WTC11 (cell line): ENCODE measurements around the gene ERC2. TPM values are rescaled to one million over a fixed set of nuclear protein-coding genes. Genes with fewer than 3 reads are reported as not detected.

Experiments
- ATAC-seq: fragments of 200-7000 bp; cut with Tn5 transposase; 2 replicates; pipeline ENCODE4 v1.10.0; 2021; ENCODE audit warnings: mild to moderate bottlenecking, moderate library complexity
- CTCF ChIA-PET: fragments of 300-600 bp; sonication (Branson Sonifier 250); formaldehyde crosslinking; loops from one replicate; lab custom pipeline; 2021; ENCODE audit warnings: antibody characterized with exemption; lab: Charles Lee
- POLR2A ChIA-PET: fragments of 350-600 bp; sonication (Branson Sonifier 250); formaldehyde crosslinking; loops from one replicate; lab custom pipeline; 2021; ENCODE audit warnings: antibody characterized with exemption; lab: Charles Lee
- DNase-seq: peaks from one replicate; pipeline ENCODE4 v3.0.0; 2021; ENCODE audit warnings: low spot score
- H3K27ac Mint-ChIP-seq: 2 replicates; pipeline ENCODE4 v1.8.0; 2021; ENCODE audit warnings: mixed read lengths
- H3K27me3 Mint-ChIP-seq: 2 replicates; pipeline ENCODE4 v1.8.0; 2021; ENCODE audit warnings: low read depth, mild to moderate bottlenecking, moderate library complexity, mixed read lengths
- H3K36me3 Mint-ChIP-seq: 2 replicates; pipeline ENCODE4 v1.8.0; 2021; ENCODE audit warnings: mixed read lengths
- H3K4me1 Mint-ChIP-seq: 2 replicates; pipeline ENCODE4 v1.8.0; 2022; ENCODE audit warnings: mixed read lengths
- H3K4me3 Mint-ChIP-seq: 2 replicates; pipeline ENCODE4 v1.8.0; 2021; ENCODE audit warnings: mild to moderate bottlenecking, moderate library complexity, mixed read lengths
- H3K9me3 Mint-ChIP-seq: 2 replicates; pipeline ENCODE4 v1.8.0; 2021; ENCODE audit warnings: mixed read lengths
- ATF3 ChIP-seq: sonication (generic); formaldehyde crosslinking; conservative IDR thresholded peaks from 2 replicates; pipeline ENCODE4 v1.8.1; 2022; ENCODE audit warnings: mild to moderate bottlenecking, missing genetic modification reagents
- ETV6 ChIP-seq: sonication (generic); formaldehyde crosslinking; IDR thresholded peaks from 2 replicates; pipeline ENCODE4 v1.8.1; 2022; ENCODE audit warnings: mild to moderate bottlenecking, missing genetic modification reagents
- FOXP1 ChIP-seq: sonication (generic); formaldehyde crosslinking; IDR thresholded peaks from 2 replicates; pipeline ENCODE4 v1.8.0; 2022; ENCODE audit warnings: missing genetic modification reagents, mild to moderate bottlenecking, moderate library complexity, borderline replicate concordance
- MAX ChIP-seq: sonication (generic); formaldehyde crosslinking; IDR thresholded peaks from 2 replicates; pipeline ENCODE4 v1.8.0; 2022; ENCODE audit warnings: mild to moderate bottlenecking, missing genetic modification reagents
- NFYB ChIP-seq: sonication (generic); formaldehyde crosslinking; conservative IDR thresholded peaks from 2 replicates; pipeline ENCODE4 v1.8.0; 2022; ENCODE audit warnings: low read depth, missing genetic modification reagents
- NR1H2 ChIP-seq: sonication (generic); formaldehyde crosslinking; IDR thresholded peaks from 2 replicates; pipeline ENCODE4 v1.9.0; 2021; ENCODE audit warnings: mild to moderate bottlenecking, moderate library complexity, missing genetic modification reagents
- NR2C2 ChIP-seq: sonication (generic); formaldehyde crosslinking; IDR thresholded peaks from 2 replicates; pipeline ENCODE4 v1.8.0; 2022; ENCODE audit warnings: mild to moderate bottlenecking, missing genetic modification reagents
- NR3C1 ChIP-seq: sonication (generic); formaldehyde crosslinking; conservative IDR thresholded peaks from 2 replicates; pipeline ENCODE4 v1.8.1; 2023; ENCODE audit warnings: low read depth, mild to moderate bottlenecking, missing genetic modification reagents
- PREB ChIP-seq: sonication (generic); formaldehyde crosslinking; IDR thresholded peaks from 2 replicates; pipeline ENCODE4 v1.8.1; 2022; ENCODE audit warnings: mild to moderate bottlenecking, missing genetic modification reagents, moderate library complexity, borderline replicate concordance
- SMAD4 ChIP-seq: sonication (generic); formaldehyde crosslinking; IDR thresholded peaks from 2 replicates; pipeline ENCODE4 v1.8.0; 2022; ENCODE audit warnings: mild to moderate bottlenecking, missing genetic modification reagents
- SP1 ChIP-seq: sonication (generic); formaldehyde crosslinking; conservative IDR thresholded peaks from 2 replicates; pipeline ENCODE4 v1.8.1; 2022; ENCODE audit warnings: missing genetic modification reagents
- TCF7 ChIP-seq: sonication (generic); formaldehyde crosslinking; IDR thresholded peaks from 2 replicates; pipeline ENCODE4 v1.8.0; 2022; ENCODE audit warnings: mild to moderate bottlenecking, low read depth, missing genetic modification reagents, moderate library complexity
- TEAD4 ChIP-seq: sonication (generic); formaldehyde crosslinking; IDR thresholded peaks from 2 replicates; pipeline ENCODE4 v1.8.0; 2022; ENCODE audit warnings: mild to moderate bottlenecking, missing genetic modification reagents
- USF1 ChIP-seq: sonication (generic); formaldehyde crosslinking; IDR thresholded peaks from 2 replicates; pipeline ENCODE4 v1.8.0; 2022; ENCODE audit warnings: mild to moderate bottlenecking, missing genetic modification reagents
- USF2 ChIP-seq: sonication (generic); formaldehyde crosslinking; IDR thresholded peaks from 2 replicates; pipeline ENCODE4 v1.8.1; 2023; ENCODE audit warnings: mild to moderate bottlenecking, missing genetic modification reagents, moderate library complexity
- ZNF219 ChIP-seq: sonication (generic); formaldehyde crosslinking; IDR thresholded peaks from 2 replicates; pipeline ENCODE4 v1.8.0; 2023; ENCODE audit warnings: missing genetic modification reagents, mild to moderate bottlenecking, borderline replicate concordance
- ZNF263 ChIP-seq: sonication (generic); formaldehyde crosslinking; IDR thresholded peaks from 2 replicates; pipeline ENCODE4 v1.8.1; 2022; ENCODE audit warnings: low read depth, mild to moderate bottlenecking, moderate library complexity, missing genetic modification reagents
- ZNF317 ChIP-seq: sonication (generic); formaldehyde crosslinking; IDR thresholded peaks from 2 replicates; pipeline ENCODE4 v1.8.1; 2023; ENCODE audit warnings: low read depth, mild to moderate bottlenecking, moderate library complexity, missing genetic modification reagents, borderline replicate concordance
- ZNF416 ChIP-seq: fragments of 250-450 bp; sonication (Bioruptor Pico); IDR thresholded peaks from 2 replicates; pipeline ENCODE4 v1.9.0; 2021; ENCODE audit warnings: mild to moderate bottlenecking, inconsistent platforms
- ZNF423 ChIP-seq: fragments of 250-450 bp; sonication (Bioruptor Pico); IDR thresholded peaks from 2 replicates; pipeline ENCODE4 v2.1.2; 2022; ENCODE audit warnings: mild to moderate bottlenecking, moderate library complexity
- total RNA-seq: library from RNA; stranded (reverse); gene quantifications from 3 replicates; pipeline ENCODE4 v1.2.3, GENCODE V29; 2021
- TF ChIP-seq, protein P1 (sequence below): sonication (generic); formaldehyde crosslinking; IDR thresholded peaks from 2 replicates; pipeline ENCODE4 v1.8.0; 2023; ENCODE audit warnings: missing genetic modification reagents
- TF ChIP-seq, protein P2 (sequence below): sonication (generic); formaldehyde crosslinking; IDR thresholded peaks from 2 replicates; pipeline ENCODE4 v1.8.1; 2023; ENCODE audit warnings: mild to moderate bottlenecking, missing genetic modification reagents
- TF ChIP-seq, protein P3 (sequence below): sonication (generic); formaldehyde crosslinking; IDR thresholded peaks from 2 replicates; pipeline ENCODE4 v1.8.1; 2023; ENCODE audit warnings: mild to moderate bottlenecking, missing genetic modification reagents

The ERC2 gene
- total RNA-seq, 1 experiment from 2014 or later: 23.5 TPM

GRCh38 chr3:55658270-55658669 lies 810.0 kb downstream of the ERC2 start:
- POLR2A ChIA-PET: no interaction called here
- peaks cover 41% of the 10 kb centered on the region for H3K4me1 Mint-ChIP-seq
- TF ChIP-seq USF1 (CRISPR knock-in tag) (peak; percentile 77), USF2 (CRISPR knock-in tag) (peak; percentile 83), SP1 (CRISPR knock-in tag) (no peak), TEAD4 (CRISPR knock-in tag) (no peak)
- peaks cover 2% of the 10 kb centered on the region; the same call in 1 of the 2 replicates for H3K27me3 Mint-ChIP-seq
- CTCF ChIA-PET: no interaction called here
- H3K4me3 Mint-ChIP-seq: no peak overlapping the region
- no peaks in the 10 kb centered on the region for H3K36me3 Mint-ChIP-seq
- DNase-seq (no peak), ATAC-seq (no peak)
- H3K27ac Mint-ChIP-seq: no peak overlapping the region; the same call in none of the 2 replicates
- no peaks in the 10 kb centered on the region for H3K9me3 Mint-ChIP-seq

DNA sequence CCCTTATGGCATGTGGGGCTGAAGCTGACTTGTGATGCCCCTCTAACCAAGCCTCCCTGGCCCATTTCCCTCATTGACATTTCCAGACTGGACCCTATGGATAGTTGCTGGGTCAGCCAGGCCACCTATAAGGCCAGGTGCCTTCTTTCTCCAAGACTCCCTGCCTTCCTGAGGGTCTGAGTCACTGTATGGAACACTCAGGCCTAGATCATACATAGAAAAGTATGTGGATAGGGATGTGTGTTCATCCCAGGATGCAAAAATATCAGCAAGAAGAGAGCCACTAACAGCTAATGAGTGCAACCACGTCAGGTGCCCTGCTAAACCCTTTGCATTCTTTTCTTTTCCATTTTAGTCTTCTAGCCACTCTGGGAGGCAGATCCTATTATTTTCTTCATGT lies 812.7 kb downstream of the ERC2 start:
- no peak for ATAC-seq
- TF ChIP-seq ZNF317: no peak
- TF ChIP-seq, protein P1, sequence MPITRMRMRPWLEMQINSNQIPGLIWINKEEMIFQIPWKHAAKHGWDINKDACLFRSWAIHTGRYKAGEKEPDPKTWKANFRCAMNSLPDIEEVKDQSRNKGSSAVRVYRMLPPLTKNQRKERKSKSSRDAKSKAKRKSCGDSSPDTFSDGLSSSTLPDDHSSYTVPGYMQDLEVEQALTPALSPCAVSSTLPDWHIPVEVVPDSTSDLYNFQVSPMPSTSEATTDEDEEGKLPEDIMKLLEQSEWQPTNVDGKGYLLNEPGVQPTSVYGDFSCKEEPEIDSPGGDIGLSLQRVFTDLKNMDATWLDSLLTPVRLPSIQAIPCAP (CRISPR knock-in tag): no peak
- no peak for TF ChIP-seq PREB (CRISPR knock-in tag)
- POLR2A ChIA-PET: no interaction called here
- Mint-ChIP-seq H3K36me3 (no peaks in the 10 kb centered on the region), H3K27me3 (peaks cover 2% of the 10 kb centered on the region; the same call in 1 of the 2 replicates), H3K4me1 (peaks cover 43% of the 10 kb centered on the region), H3K27ac (no peak overlapping the region), H3K4me3 (no peak overlapping the region), H3K9me3 (no peaks in the 10 kb centered on the region)
- CTCF ChIA-PET: interaction anchor here (1.0 to 1.4 kb wide), 2 partner anchors 63 to 91 kb away, joined by 3 read pairs; no protein-coding TSS in a partner anchor
- no peak for DNase-seq

DNA sequence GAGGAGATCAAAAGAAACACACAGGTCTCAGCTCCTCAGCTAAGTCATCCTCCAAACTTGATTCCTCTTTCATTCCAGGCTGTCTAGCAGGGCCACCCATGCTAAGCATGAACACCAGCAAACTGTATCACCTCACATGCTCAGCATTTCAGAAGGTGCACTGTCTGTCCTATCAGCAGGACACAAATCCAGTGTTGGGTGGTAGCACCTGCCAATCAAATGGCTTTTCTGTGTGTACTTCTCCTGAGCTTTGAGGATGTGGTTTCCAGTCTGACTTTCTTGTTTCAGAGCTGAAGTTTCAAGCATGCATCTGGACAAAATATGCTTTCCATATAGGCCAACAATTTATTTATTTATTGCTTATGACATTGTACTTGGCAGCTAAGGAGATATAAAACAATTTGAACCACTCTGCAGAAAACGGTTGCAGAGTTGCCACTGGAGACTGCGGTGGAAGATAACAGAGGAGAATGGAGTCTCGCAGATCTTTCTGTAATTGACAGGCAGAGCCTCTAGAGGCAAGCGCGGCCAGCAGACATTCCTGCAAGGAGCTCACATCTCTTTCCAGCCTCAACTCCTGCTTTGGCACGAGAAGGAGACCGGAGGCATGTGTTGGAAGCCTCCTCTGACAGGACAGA lies 814.0 kb downstream of the ERC2 start:
- CTCF ChIA-PET: interaction anchor here (1.0 to 1.4 kb wide), 5 partner anchors 17 to 170 kb away, joined by 3 read pairs; no protein-coding TSS in a partner anchor
- H3K9me3 Mint-ChIP-seq: no peaks in the 10 kb centered on the region
- no peak for ATAC-seq
- TF ChIP-seq ETV6 (CRISPR knock-in tag) (no peak), NFYB (CRISPR knock-in tag) (no peak), USF2 (CRISPR knock-in tag) (no peak), ZNF416 (CRISPR knock-in tag) (no peak), ZNF219 (CRISPR knock-in tag) (no peak), ZNF263 (CRISPR knock-in tag) (no peak), NR2C2 (CRISPR knock-in tag) (no peak), TCF7 (CRISPR knock-in tag) (no peak), FOXP1 (no peak), NR1H2 (no peak), NR3C1 (CRISPR knock-in tag) (no peak), SMAD4 (CRISPR knock-in tag) (no peak), MAX (CRISPR knock-in tag) (no peak), ZNF423 (no peak), ATF3 (CRISPR knock-in tag) (no peak)
- TF ChIP-seq, protein P2, sequence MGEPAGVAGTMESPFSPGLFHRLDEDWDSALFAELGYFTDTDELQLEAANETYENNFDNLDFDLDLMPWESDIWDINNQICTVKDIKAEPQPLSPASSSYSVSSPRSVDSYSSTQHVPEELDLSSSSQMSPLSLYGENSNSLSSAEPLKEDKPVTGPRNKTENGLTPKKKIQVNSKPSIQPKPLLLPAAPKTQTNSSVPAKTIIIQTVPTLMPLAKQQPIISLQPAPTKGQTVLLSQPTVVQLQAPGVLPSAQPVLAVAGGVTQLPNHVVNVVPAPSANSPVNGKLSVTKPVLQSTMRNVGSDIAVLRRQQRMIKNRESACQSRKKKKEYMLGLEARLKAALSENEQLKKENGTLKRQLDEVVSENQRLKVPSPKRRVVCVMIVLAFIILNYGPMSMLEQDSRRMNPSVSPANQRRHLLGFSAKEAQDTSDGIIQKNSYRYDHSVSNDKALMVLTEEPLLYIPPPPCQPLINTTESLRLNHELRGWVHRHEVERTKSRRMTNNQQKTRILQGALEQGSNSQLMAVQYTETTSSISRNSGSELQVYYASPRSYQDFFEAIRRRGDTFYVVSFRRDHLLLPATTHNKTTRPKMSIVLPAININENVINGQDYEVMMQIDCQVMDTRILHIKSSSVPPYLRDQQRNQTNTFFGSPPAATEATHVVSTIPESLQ (CRISPR knock-in tag): no peak
- TF ChIP-seq, protein P3, sequence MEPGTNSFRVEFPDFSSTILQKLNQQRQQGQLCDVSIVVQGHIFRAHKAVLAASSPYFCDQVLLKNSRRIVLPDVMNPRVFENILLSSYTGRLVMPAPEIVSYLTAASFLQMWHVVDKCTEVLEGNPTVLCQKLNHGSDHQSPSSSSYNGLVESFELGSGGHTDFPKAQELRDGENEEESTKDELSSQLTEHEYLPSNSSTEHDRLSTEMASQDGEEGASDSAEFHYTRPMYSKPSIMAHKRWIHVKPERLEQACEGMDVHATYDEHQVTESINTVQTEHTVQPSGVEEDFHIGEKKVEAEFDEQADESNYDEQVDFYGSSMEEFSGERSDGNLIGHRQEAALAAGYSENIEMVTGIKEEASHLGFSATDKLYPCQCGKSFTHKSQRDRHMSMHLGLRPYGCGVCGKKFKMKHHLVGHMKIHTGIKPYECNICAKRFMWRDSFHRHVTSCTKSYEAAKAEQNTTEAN (CRISPR knock-in tag): no peak
- H3K27ac Mint-ChIP-seq: no peak overlapping the region
- H3K4me1 Mint-ChIP-seq: peaks cover 45% of the 10 kb centered on the region
- DNase-seq: no peak
- H3K4me3 Mint-ChIP-seq: no peak overlapping the region
- H3K27me3 Mint-ChIP-seq: peaks cover 2% of the 10 kb centered on the region; the same call in 1 of the 2 replicates
- POLR2A ChIA-PET: no interaction called here
- H3K36me3 Mint-ChIP-seq: no peaks in the 10 kb centered on the region
